ENCODE data around the gene PRDM16.

The PRDM16 gene

DNA sequence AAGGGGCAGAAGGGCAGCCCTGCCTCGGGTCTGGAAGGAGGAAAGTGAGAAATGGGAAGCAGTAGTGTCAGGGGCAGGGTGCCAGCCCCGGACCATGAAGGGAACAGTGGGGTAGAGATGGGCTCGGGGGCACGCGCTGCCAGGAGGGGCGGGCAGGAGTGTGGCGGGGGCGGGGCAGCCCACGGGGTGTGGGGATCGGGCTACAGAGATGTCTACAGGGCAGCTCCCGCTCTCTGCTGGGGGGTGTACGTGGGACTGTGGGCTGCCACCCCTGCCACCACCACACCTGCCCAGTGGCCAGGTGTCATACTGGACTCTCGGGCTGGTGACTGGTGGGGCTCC, 392.9 kb downstream of the PRDM16 start:
- ATAC-seq: no peak

GRCh38 chr1:3462356-3463012, 393.5 kb downstream of the PRDM16 start:
- no peak for ATAC-seq
- TF ChIP-seq ZNF70 (CRISPR knock-in tag; IDR thresholded peaks at IDR 0.05) (no peak), PATZ1 (CRISPR knock-in tag; IDR thresholded peaks at IDR 0.05; ENCODE audit: borderline replicate concordance) (no peak), BACH2 (CRISPR knock-in tag; IDR thresholded peaks at IDR 0.05; ENCODE audit: borderline replicate concordance) (no peak), CSRNP3 (CRISPR knock-in tag; IDR thresholded peaks at IDR 0.05) (no peak), ISL1 (CRISPR knock-in tag; IDR thresholded peaks at IDR 0.05) (no peak), RARB (CRISPR knock-in tag; IDR thresholded peaks at IDR 0.05) (no peak)

More for the DNA sequence above, 392.9 kb downstream of the PRDM16 start:
- TF ChIP-seq RARB (CRISPR knock-in tag; IDR thresholded peaks at IDR 0.05) (no peak), OSR1 (CRISPR knock-in tag; IDR thresholded peaks at IDR 0.05) (no peak), ZNF565 (CRISPR knock-in tag; conservative IDR thresholded peaks at IDR 0.05; ENCODE audit: low read depth) (no peak), GLIS3 (CRISPR knock-in tag; IDR thresholded peaks at IDR 0.05) (no peak), ISL1 (CRISPR knock-in tag; IDR thresholded peaks at IDR 0.05) (no peak), CSDC2 (CRISPR knock-in tag; IDR thresholded peaks at IDR 0.05) (no peak), ZNF70 (CRISPR knock-in tag; IDR thresholded peaks at IDR 0.05) (no peak), CREB5 (CRISPR knock-in tag; IDR thresholded peaks at IDR 0.05; ENCODE audit: low read depth) (no peak), SNAI2 (CRISPR knock-in tag; IDR thresholded peaks at IDR 0.05) (no peak), ZFP3 (CRISPR knock-in tag; IDR thresholded peaks at IDR 0.05) (no peak), ARNTL (CRISPR knock-in tag; IDR thresholded peaks at IDR 0.05; ENCODE audit: borderline replicate concordance, low read depth) (no peak), ZC3H10 (CRISPR knock-in tag; IDR thresholded peaks at IDR 0.05) (no peak)

- TF ChIP-seq CSRNP3 (CRISPR knock-in tag; IDR thresholded peaks at IDR 0.05): no peak
- no peak for TF ChIP-seq PPARA (CRISPR knock-in tag; IDR thresholded peaks at IDR 0.05; ENCODE audit: borderline replicate concordance)
- no peak for TF ChIP-seq TCF4 (CRISPR knock-in tag; IDR thresholded peaks at IDR 0.05; ENCODE audit: borderline replicate concordance)
- TF ChIP-seq POU6F1 (CRISPR knock-in tag; IDR thresholded peaks at IDR 0.05; ENCODE audit: borderline replicate concordance, low read depth): no peak
- TF ChIP-seq CSDC2 (CRISPR knock-in tag; IDR thresholded peaks at IDR 0.05): no peak
- no peak for TF ChIP-seq ZFP3 (CRISPR knock-in tag; IDR thresholded peaks at IDR 0.05)
- TF ChIP-seq TSHZ2 (CRISPR knock-in tag; IDR thresholded peaks at IDR 0.05): no peak
- TF ChIP-seq ZFP30 (CRISPR knock-in tag; IDR thresholded peaks at IDR 0.05): no peak
- TF ChIP-seq ZNF8 (CRISPR knock-in tag; IDR thresholded peaks at IDR 0.05): no peak
- no peak for TF ChIP-seq ISL1 (CRISPR knock-in tag; IDR thresholded peaks at IDR 0.05)
- TF ChIP-seq ZNF565 (CRISPR knock-in tag; conservative IDR thresholded peaks at IDR 0.05; ENCODE audit: low read depth): no peak
- TF ChIP-seq TOX (CRISPR knock-in tag; IDR thresholded peaks at IDR 0.05; ENCODE audit: borderline replicate concordance): no peak
- no peak for TF ChIP-seq PATZ1 (CRISPR knock-in tag; IDR thresholded peaks at IDR 0.05; ENCODE audit: borderline replicate concordance)
- no peak for TF ChIP-seq CREB5 (CRISPR knock-in tag; IDR thresholded peaks at IDR 0.05; ENCODE audit: low read depth)
- no peak for TF ChIP-seq RARB (CRISPR knock-in tag; IDR thresholded peaks at IDR 0.05)
- TF ChIP-seq OSR1 (CRISPR knock-in tag; IDR thresholded peaks at IDR 0.05): no peak
- no peak for ATAC-seq
These were observed 394.0 kb downstream of the PRDM16 start for GRCh38 chr1:3463013-3463385.
